ENCODE measurements around the gene ATL2.

GRCh38 chr2:38265461-38265860 lies 111.6 kb downstream of the ATL2 start:
- TF ChIP-seq CTCF (IDR thresholded peaks at IDR 0.05) (no peak), POLR2A (IDR thresholded peaks at IDR 0.05) (no peak)
